ENCODE results near the gene SCN5A.
A peak's percentile ranks its signal among the peaks of the same experiment; 100 is the strongest.

Gene SCN5A

DNA sequence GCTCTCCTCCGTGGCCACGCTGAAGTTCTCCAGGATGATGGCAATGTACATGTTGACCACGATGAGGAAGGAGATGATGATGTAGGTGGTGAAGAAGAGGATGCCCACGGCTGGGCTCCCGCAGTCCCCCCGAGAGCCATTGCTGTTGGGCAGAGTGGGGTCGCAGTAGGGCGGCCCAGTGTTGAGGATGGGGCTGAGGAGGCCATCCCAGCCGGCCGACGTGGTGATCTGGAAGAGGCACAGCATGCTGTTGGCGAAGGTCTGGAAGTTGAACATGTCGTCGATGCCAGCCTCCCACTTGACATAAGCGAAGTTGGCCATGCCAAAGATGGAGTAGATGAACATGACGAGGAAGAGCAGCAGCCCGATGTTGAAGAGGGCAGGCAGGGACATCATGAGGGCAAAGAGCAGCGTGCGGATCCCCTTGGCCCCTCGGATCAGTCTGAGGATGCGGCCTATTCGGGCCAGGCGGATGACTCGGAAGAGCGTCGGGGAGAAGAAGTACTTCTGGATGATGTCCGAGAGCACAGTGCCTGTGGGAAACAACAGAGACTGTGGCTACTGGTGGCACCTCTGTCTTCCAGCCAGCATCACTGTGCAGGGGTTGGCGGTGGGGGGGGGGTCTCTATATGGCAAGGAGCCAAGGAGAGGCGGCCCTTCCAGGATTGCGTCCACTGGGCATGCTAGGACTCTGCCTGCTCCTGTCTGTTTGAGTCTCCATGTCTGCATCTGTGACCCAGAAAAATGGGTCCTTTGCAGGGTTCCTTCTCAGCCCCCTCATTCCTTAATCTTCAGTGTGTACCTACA, 98.3 kb downstream of the SCN5A start:
- Histone ChIP-seq H3K27me3 (ENCODE audit: control insufficient read depth, insufficient read depth, low read length) (no peaks in the 10 kb centered on the region), H3K9ac (ENCODE audit: low read depth, low read length) (no peak overlapping the region), H3K9me3 (replicated peaks; ENCODE audit: low read length) (no peaks in the 10 kb centered on the region), H3K36me3 (ENCODE audit: insufficient read depth, low read length) (peaks cover 3% of the 10 kb centered on the region), H3K4me2 (ENCODE audit: low read length) (no peak overlapping the region), H3K4me1 (ENCODE audit: control insufficient read depth, insufficient read depth, low read length) (peaks cover 6% of the 10 kb centered on the region), H3K4me3 (ENCODE audit: low read length) (no peak overlapping the region)

DNA sequence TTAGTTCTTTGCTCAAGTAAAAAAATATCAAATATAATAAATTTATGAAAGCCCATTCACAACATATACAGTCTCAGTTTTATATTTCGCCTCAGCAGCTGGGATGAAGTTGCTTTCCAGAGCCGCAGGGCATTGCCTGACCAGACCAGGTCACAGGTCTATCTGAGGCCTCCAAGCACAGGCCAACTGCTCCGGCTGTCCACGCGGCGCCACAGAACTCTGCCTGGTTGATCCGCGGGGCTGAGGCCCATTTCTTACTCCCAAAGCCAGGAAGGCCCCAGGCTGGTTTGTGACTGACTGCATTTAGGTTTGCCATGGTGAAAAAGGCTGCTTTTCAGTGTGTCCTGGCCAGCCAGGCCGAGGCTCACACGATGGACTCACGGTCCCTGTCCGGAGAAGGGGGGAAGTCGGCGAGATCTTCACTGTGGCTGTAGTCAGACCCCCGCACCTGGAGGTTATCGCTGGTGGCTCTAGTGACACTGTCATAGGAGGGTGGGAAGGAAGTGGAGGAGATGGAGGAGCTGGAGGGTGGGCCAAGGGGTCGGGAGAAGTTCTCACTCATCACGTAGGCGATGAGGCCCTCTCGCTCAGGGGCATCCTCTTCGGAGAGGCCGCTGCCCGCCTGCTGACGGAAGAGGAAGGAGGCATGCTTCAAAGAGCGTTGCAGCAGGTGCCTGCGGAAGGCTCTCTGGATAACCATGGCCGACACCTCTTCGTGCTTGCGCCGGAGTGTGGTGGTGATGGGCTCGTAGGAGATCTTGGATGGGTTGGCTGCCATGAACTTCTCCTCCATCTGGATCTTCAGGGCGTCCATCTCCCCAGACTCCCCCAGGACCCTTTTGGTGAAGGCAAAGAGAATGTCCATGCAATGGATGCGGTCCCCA, 99.3 kb downstream of the SCN5A start:
- no peaks in the 10 kb centered on the region for H3K27me3 ChIP-seq (ENCODE audit: control insufficient read depth, insufficient read depth, low read length)
- no peaks in the 10 kb centered on the region for H3K36me3 ChIP-seq (ENCODE audit: insufficient read depth, low read length)
- no peaks in the 10 kb centered on the region for H3K9me3 ChIP-seq (replicated peaks; ENCODE audit: low read length)
- peaks cover 8% of the 10 kb centered on the region for H3K4me1 ChIP-seq (ENCODE audit: control insufficient read depth, insufficient read depth, low read length)
- H3K9ac ChIP-seq (ENCODE audit: low read depth, low read length), result no peak overlapping the region
- H3K4me2 ChIP-seq (ENCODE audit: low read length), result no peak overlapping the region
- H3K4me3 ChIP-seq (ENCODE audit: low read length), result no peak overlapping the region

DNA sequence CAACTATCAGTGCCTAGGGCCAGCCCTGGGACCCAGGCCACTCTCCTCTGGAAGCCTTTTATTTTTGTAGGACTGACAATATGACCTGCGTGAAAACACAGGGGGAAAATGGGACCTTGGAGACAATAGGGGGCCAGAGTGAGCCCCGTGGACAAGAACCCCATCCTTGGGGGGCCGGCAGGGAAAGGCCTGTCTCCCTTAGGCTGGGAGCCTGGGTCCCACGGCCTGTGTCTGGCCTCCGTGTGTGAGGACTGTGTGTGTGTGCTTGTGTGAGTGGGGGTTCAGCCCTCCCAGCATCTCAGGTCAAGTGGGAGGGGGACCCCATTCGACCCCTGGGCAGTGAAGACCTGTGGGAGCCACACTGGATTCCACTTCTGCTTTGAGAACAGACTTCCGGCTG, 100.0 kb downstream of the SCN5A start:
- Histone ChIP-seq H3K9ac (ENCODE audit: low read depth, low read length) (no peak overlapping the region), H3K4me1 (ENCODE audit: control insufficient read depth, insufficient read depth, low read length) (peaks cover 16% of the 10 kb centered on the region), H3K9me3 (replicated peaks; ENCODE audit: low read length) (no peaks in the 10 kb centered on the region), H3K27me3 (ENCODE audit: control insufficient read depth, insufficient read depth, low read length) (no peaks in the 10 kb centered on the region), H3K4me2 (ENCODE audit: low read length) (no peak overlapping the region), H3K4me3 (ENCODE audit: low read length) (no peak overlapping the region), H3K36me3 (ENCODE audit: insufficient read depth, low read length) (no peaks in the 10 kb centered on the region)

DNA sequence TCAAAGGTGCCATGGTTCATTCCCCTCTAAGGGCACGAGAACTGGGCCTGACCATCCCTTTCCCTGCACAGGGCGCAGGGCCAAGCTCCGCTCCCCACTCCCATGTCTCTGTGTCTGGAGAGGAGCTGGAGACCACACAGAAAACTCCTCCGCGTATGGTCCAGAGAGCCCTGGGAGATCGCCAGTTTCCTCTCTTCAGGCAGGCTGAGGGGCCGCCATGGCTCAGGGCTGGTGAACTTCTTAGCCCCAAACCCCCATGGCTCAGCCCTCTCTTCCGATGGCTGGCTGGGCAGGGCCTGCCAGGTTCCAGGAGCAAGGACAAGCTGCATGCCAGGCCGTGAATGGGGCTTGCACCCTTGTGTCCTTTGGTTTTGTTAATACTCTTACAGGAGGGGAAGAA, 100.4 kb downstream of the SCN5A start:
- H3K9me3 ChIP-seq (replicated peaks; ENCODE audit: low read length), result no peaks in the 10 kb centered on the region
- H3K27me3 ChIP-seq (ENCODE audit: control insufficient read depth, insufficient read depth, low read length), result no peaks in the 10 kb centered on the region
- no peaks in the 10 kb centered on the region for H3K36me3 ChIP-seq (ENCODE audit: insufficient read depth, low read length)
- H3K4me2 ChIP-seq (ENCODE audit: low read length), result no peak overlapping the region
- no peak overlapping the region for H3K4me3 ChIP-seq (ENCODE audit: low read length)
- H3K4me1 ChIP-seq (ENCODE audit: control insufficient read depth, insufficient read depth, low read length), result peaks cover 20% of the 10 kb centered on the region
- no peak overlapping the region for H3K9ac ChIP-seq (ENCODE audit: low read depth, low read length)

DNA sequence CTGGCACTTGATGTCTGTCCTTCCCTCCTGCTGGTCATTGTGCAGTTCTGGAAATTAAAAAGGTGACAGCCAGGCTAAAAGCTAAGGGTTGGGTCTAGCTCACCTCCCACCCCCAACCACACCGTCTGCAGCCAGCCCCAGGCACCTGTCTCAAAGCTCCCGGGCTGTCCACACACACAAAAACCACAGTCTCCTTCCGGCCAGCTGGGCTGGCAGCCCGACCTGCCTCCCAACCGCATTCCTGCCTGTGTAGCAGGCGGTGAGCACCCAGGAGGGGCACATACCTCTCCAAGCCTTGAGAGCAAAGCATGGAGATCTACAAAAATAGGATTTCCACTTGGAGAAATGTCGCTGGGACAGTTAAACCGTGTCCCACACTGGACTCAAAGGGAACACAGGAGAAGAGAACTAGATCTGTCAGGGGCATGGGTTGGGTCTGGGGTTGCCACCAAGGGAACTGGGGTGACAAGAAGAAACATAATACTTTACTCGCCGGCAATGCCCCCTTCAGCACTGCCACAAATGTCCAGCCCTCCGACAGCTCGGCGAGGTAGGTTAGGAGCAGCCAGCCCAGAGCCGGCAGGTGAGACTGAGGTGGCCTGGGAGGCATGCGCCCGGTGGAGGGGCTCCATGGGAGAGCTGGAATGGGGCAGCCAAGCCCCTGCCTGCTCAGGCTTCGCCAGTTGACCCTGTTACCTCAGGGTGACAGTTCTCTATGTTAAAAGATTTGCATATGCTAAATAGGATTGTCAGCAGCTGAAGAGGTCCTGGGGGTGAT, 101.1 kb downstream of the SCN5A start:
- Histone ChIP-seq H3K4me2 (ENCODE audit: low read length) (no peak overlapping the region), H3K4me3 (ENCODE audit: low read length) (no peak overlapping the region), H3K4me1 (ENCODE audit: control insufficient read depth, insufficient read depth, low read length) (peaks cover 27% of the 10 kb centered on the region), H3K27me3 (ENCODE audit: control insufficient read depth, insufficient read depth, low read length) (no peaks in the 10 kb centered on the region), H3K36me3 (ENCODE audit: insufficient read depth, low read length) (no peaks in the 10 kb centered on the region), H3K9me3 (replicated peaks; ENCODE audit: low read length) (no peaks in the 10 kb centered on the region), H3K9ac (ENCODE audit: low read depth, low read length) (no peak overlapping the region)

DNA sequence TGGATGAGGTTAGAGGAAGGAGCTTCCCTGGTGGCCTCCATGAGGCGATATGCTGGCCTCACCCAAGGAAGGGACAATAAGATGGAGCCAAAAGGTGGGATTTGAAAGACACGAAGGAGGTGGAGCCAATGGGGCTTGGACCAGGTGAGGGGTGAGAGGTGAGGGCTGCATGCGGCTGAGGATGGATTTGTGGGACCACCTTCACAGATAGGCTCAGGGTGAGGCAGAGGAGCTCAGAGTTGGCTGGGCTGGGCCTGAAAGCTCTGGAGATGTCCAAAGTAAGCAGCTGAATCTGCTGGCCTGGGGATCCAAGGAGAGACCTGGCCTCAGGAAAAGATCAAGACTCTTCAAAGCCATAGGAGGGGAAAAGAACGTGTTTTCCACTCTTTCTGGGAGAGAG, 103.5 kb downstream of the SCN5A start:
- Histone ChIP-seq H3K4me1 (ENCODE audit: control insufficient read depth, insufficient read depth, low read length) (peaks cover 51% of the 10 kb centered on the region), H3K9me3 (replicated peaks; ENCODE audit: low read length) (no peaks in the 10 kb centered on the region), H3K9ac (ENCODE audit: low read depth, low read length) (no peak overlapping the region), H3K4me3 (ENCODE audit: low read length) (no peak overlapping the region), H3K36me3 (ENCODE audit: insufficient read depth, low read length) (no peaks in the 10 kb centered on the region), H3K27me3 (ENCODE audit: control insufficient read depth, insufficient read depth, low read length) (no peaks in the 10 kb centered on the region), H3K4me2 (ENCODE audit: low read length) (no peak overlapping the region)

DNA sequence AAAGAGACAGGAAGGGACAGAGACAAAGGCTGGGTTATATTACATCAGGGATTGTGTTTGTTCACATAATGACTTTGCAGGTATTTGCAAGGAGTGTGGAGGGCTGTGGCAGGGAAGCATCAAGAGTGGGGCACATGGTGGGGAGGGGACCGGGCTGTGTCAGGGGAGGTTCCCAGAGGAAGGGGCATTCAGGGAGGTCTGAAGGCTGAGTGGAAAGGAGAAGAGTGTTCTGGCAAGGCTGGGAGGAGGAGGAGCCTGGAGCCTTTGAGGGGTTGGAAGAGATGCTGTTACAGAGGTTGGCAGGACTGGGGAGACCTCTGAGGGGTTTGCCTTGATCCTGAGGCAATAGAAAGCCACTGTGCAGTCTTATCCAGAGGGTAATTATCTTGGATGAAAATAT, 103.9 kb downstream of the SCN5A start:
- Histone ChIP-seq H3K4me3 (ENCODE audit: low read length) (no peak overlapping the region), H3K36me3 (ENCODE audit: insufficient read depth, low read length) (no peaks in the 10 kb centered on the region), H3K9me3 (replicated peaks; ENCODE audit: low read length) (no peaks in the 10 kb centered on the region), H3K4me2 (ENCODE audit: low read length) (no peak overlapping the region), H3K9ac (ENCODE audit: low read depth, low read length) (peak overlapping the region; percentile 9), H3K27me3 (ENCODE audit: control insufficient read depth, insufficient read depth, low read length) (no peaks in the 10 kb centered on the region), H3K4me1 (ENCODE audit: control insufficient read depth, insufficient read depth, low read length) (peaks cover 51% of the 10 kb centered on the region)

DNA sequence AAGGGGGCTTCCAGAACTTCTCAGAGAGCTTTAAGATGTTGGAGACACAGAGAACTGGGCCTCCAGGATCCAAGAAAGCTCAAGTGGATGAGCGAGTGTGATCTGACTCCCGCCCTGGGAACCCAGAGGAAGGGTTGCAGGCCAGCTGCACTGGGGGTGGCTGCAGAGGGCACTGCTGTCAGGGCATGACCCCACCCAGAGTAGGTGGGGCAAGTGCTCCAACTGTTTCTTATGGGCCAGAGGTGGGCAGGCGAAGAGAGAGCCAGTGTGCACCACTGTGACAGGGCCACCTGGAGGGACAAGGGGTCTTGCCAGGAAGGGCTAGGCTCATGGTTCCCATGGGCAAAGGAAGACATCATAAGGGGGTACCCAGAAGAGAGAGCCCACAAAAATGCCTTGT, 104.6 kb downstream of the SCN5A start:
- Histone ChIP-seq H3K27me3 (ENCODE audit: control insufficient read depth, insufficient read depth, low read length) (no peaks in the 10 kb centered on the region), H3K4me3 (ENCODE audit: low read length) (no peak overlapping the region), H3K9ac (ENCODE audit: low read depth, low read length) (peak overlapping the region; percentile 74), H3K9me3 (replicated peaks; ENCODE audit: low read length) (no peaks in the 10 kb centered on the region), H3K36me3 (ENCODE audit: insufficient read depth, low read length) (no peaks in the 10 kb centered on the region), H3K4me1 (ENCODE audit: control insufficient read depth, insufficient read depth, low read length) (peaks cover 57% of the 10 kb centered on the region), H3K4me2 (ENCODE audit: low read length) (no peak overlapping the region)

DNA sequence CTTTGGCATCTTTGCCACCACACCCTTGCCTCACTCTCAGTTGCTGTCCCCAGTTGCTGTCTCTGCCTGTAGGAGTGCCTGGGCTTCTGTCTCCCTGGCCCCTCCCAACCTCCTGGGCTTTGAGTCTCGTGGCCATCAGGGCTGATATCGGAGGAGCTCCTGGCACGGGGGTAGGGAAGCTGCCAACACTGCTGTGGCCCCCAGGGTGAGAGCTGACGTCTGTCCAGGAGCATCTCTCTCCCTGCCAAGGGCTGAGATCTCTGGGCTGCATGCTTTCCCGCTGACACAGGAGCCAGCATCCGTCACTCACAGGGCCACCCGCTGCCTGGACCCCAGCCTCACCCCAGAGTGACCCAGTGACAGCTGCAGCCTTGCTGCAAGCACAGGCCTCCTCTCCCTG, 105.9 kb downstream of the SCN5A start:
- Histone ChIP-seq H3K36me3 (ENCODE audit: insufficient read depth, low read length) (no peaks in the 10 kb centered on the region), H3K4me2 (ENCODE audit: low read length) (no peak overlapping the region), H3K27me3 (ENCODE audit: control insufficient read depth, insufficient read depth, low read length) (no peaks in the 10 kb centered on the region), H3K9me3 (replicated peaks; ENCODE audit: low read length) (no peaks in the 10 kb centered on the region), H3K4me3 (ENCODE audit: low read length) (no peak overlapping the region), H3K4me1 (ENCODE audit: control insufficient read depth, insufficient read depth, low read length) (peaks cover 68% of the 10 kb centered on the region), H3K9ac (ENCODE audit: low read depth, low read length) (peak overlapping the region; percentile 74)

DNA sequence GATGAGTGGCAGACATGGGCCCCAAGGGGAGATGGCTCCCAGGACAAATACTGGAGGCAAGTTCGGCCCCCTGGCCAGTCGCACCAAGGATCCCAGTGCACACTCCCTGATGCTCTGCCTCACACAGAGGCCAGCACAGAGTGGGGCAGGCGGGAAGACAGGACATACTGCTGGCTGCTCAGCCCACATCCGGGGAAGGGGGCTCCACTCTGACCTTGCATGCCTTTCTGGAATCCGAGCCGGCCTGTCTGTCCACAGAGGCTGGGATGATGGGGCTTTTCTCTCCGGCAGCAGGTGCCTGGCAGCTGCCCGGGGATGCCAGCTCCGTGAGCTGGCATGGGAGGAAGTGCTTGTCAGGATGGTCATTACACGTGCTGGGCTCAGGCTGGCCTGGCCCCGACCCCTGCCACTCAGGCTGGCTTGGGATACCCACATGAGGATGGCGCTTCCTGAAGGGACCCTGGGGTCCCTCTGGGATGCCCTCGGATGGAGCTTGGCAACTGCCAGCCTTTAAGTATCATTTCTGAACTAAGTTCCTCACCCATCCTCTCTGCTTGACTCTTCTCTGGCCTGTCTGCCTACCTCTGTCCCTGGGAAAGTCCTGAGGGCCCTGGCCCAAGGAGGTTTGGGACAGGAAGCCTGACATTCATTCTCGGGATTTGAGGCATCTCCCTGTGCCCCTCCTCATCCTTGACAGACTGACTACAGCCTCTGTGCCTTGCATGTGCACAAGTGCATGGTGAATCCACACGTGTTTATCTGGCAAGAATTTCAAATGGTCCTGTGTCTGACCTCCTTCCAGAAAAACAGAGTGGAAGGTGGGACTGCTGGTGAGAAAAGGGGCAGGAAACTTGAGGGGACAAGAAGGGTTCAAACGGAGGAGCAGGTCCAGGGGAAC, 106.8 kb downstream of the SCN5A start:
- Histone ChIP-seq H3K36me3 (ENCODE audit: insufficient read depth, low read length) (no peaks in the 10 kb centered on the region), H3K4me2 (ENCODE audit: low read length) (peak overlapping the region; percentile 70), H3K4me3 (ENCODE audit: low read length) (peak overlapping the region; percentile 40), H3K27me3 (ENCODE audit: control insufficient read depth, insufficient read depth, low read length) (no peaks in the 10 kb centered on the region), H3K4me1 (ENCODE audit: control insufficient read depth, insufficient read depth, low read length) (peaks cover 64% of the 10 kb centered on the region), H3K9me3 (replicated peaks; ENCODE audit: low read length) (no peaks in the 10 kb centered on the region), H3K9ac (ENCODE audit: low read depth, low read length) (peak overlapping the region; percentile 87)

Measured in skeletal muscle satellite cell (primary cell).